Gastrocnemius medialis (tissue), 4 donors: ENCODE results near the gene TMEFF1. TPM values are rescaled to one million over a fixed set of nuclear protein-coding genes. Genes with fewer than 3 reads are reported as not detected.
"Not testable (repeated sequence)": the region's sequence is repeated elsewhere in the genome, so short reads cannot be mapped to it uniquely, and the experiment has no call there.

Experiments
- ATAC-seq, 2 donors: fragments of 150-250 bp; one replicate each; pipeline ENCODE4 v1.9.1; 2016
- DNase-seq, 2 donors: peaks; one replicate each; pipeline ENCODE4 v3.0.0-alpha.2; 2019
- H3K27ac ChIP-seq, 4 donors: fragments of 200-600 bp; sonication (generic); 1 replicate in 1 of 4; 2 replicates in 3 of 4; pipeline ENCODE4 v1.5.1; 2016 to 2018; ENCODE audit warnings: mild to moderate bottlenecking in 2 of 4, moderate library complexity in 1 of 4
- H3K27me3 ChIP-seq, 3 donors: fragments of 200-600 bp; sonication (generic) in 2 of 3; 1 replicate in 1 of 3; 2 replicates in 2 of 3; pipeline versions ENCODE4 v1.5.1 to v1.6.0; 2016 to 2019; ENCODE audit warnings: mild to moderate bottlenecking in 1 of 3, moderate library complexity in 1 of 3
- H3K36me3 ChIP-seq, 2 donors: fragments of 200-600 bp; sonication (generic) in 1 of 2; one replicate each; pipeline ENCODE4 v1.5.1; 2017 to 2018
- H3K4me1 ChIP-seq, 2 donors: fragments of 200-600 bp; sonication (generic) in 1 of 2; one replicate each; pipeline ENCODE4 v1.5.1; 2016 to 2017; ENCODE audit warnings: mild to moderate bottlenecking in 2 of 2
- H3K4me3 ChIP-seq, 4 donors: fragments of 200-600 bp; sonication (generic) in 3 of 4; 1 replicate in 1 of 4; 2 replicates in 3 of 4; pipeline ENCODE4 v1.5.1; 2016 to 2019; ENCODE audit warnings: mild to moderate bottlenecking in 2 of 4
- H3K9me3 ChIP-seq, 3 donors: fragments of 200-600 bp; sonication (generic) in 2 of 3; 1 replicate in 1 of 3; 2 replicates in 2 of 3; pipeline ENCODE4 v1.5.1; 2016 to 2019
- CTCF ChIP-seq, 5 experiments: fragments of 450-650 bp in 3 of 5; fragments of 200-600 bp in 2 of 5; sonication (generic) in 2 of 5; IDR thresholded peaks in 4 of 5; conservative IDR thresholded peaks in 1 of 5; 1 replicate in 4 of 5; 2 replicates in 1 of 5; pipeline ENCODE4 v1.5.1; 2016 to 2019; ENCODE audit warnings: antibody characterized with exemption in 5 of 5, mild to moderate bottlenecking in 3 of 5, moderate library complexity in 3 of 5
- POLR2A ChIP-seq, 2 donors: fragments of 450-650 bp; IDR thresholded peaks; one replicate each; pipeline ENCODE4 v1.6.1; 2017; ENCODE audit warnings: antibody characterized with exemption in 2 of 2, mild to moderate bottlenecking in 2 of 2, moderate library complexity in 2 of 2
- in situ Hi-C, 4 donors: fragments of 200-750 bp; cut with MboI; loops; one replicate each; pipeline versions ENCODE4 v1.15.0 to v1.8.0; 2017; ENCODE audit warnings: low sequenced_read_pairs in 4 of 4
- intact Hi-C: fragments of 100-400 bp; cut with DNase I; formaldehyde crosslinking; loops from one replicate; pipeline ENCODE4 v1.15.1; 2023; ENCODE audit warnings: low total_unique reads
- total RNA-seq, 4 donors: library from RNA; depleted of rRNA; stranded (reverse); fragments of >200 nt; gene quantifications; one replicate each; pipeline versions ENCODE4 v1.1.0 to v1.2.3, GENCODE V29; 2016

TMEFF1 gene
- total RNA-seq, 4 donors from 2014 or later: not detected

- Histone ChIP-seq H3K36me3 (no peaks in the 10 kb centered on the region), H3K4me1 (no peaks in the 10 kb centered on the region), H3K9me3 (no peaks in the 10 kb centered on the region), H3K4me3 (no peak overlapping the region), H3K27ac (no peak overlapping the region), H3K27me3 (no peaks in the 10 kb centered on the region)
- intact Hi-C loops (loop anchor here (1.0 kb wide), 1 partner anchor 91 kb away; no protein-coding TSS in a partner anchor), in situ Hi-C loops (loop anchor here in 2 of 4 donors (5.0 to 10.0 kb wide), 2 partner anchors 89 to 92 kb away; no protein-coding TSS in a partner anchor)
- no peak for TF ChIP-seq POLR2A (IDR thresholded peaks at IDR 0.05)
- peak; percentile 65 to 84 (median 70) for TF ChIP-seq CTCF (IDR thresholded peaks at IDR 0.05 in 4 of 5, conservative IDR thresholded peaks at IDR 0.05 in 1 of 5)
- peak; percentile 19 to 54 for DNase-seq
- ATAC-seq: peak in 1 of 2 donors; percentile 49
Measured at GRCh38 chr9:100505564-100506159, 32.7 kb downstream of the TMEFF1 start.

GRCh38 chr9:100507350-100507749 lies 34.4 kb downstream of the TMEFF1 start:
- H3K4me3 ChIP-seq, H3K4me1 ChIP-seq, H3K27me3 ChIP-seq, intact Hi-C loops, H3K9me3 ChIP-seq, ATAC-seq, DNase-seq, H3K27ac ChIP-seq, H3K36me3 ChIP-seq: not testable (repeated sequence)
- in situ Hi-C loops: loop anchor here in 2 of 4 donors (5.0 to 10.0 kb wide), 2 partner anchors 87 to 90 kb away; no protein-coding TSS in a partner anchor

- no peak for DNase-seq
- in situ Hi-C loops: loop anchor here in 1 of 4 donors (10.0 kb wide), 1 partner anchor 84 kb away; no protein-coding TSS in a partner anchor
- TF ChIP-seq CTCF (IDR thresholded peaks at IDR 0.05 in 4 of 5, conservative IDR thresholded peaks at IDR 0.05 in 1 of 5) (no peak), POLR2A (IDR thresholded peaks at IDR 0.05) (no peak)
Measured at GRCh38 chr9:100511205-100511604, 38.3 kb downstream of the TMEFF1 start.

DNA sequence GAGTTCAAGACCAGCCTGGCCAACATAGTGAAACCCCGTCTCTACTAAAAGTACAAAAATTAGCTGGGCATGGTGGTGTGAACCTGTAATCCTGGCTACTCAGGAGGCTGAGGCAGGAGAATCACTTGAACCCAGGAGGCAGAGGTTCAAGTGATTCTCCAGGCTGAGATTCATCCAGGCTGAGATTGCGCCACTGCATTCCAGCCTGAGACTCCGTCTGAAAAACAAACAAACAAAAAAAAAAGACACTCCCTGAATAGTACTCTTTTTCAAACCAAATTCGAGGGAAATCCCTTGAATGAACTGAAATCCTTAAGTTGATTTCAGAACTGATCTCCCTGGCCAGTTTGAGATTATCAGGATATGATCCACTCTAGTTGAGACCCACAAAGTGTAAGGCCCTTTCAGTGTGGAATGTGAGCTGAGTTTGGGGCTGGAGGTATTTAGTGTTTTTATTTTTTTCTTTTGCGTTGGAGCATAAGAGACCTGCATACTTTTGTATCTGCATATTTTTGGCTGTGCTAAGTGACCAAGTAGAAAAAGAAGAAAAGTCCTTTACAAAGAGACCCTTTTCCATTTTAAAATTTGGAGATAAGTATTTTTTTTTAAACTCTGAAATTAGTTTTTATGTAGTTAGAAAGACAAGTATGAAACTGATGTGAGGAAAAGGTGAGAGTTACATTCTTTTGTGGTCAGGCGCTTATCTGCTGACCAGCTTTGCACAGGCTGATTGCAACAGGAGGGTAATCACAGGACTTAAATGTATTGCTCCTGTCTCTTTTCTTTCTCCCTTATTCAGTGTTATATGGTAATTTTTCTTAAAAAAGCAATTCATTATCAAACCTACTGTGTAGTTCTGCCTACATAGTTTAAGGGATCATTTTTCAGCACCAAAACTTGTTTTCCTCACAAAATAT lies 42.9 kb downstream of the TMEFF1 start:
- Histone ChIP-seq H3K27ac (no peak overlapping the region), H3K4me1 (no peaks in the 10 kb centered on the region), H3K36me3 (no peaks in the 10 kb centered on the region), H3K4me3 (no peak overlapping the region), H3K27me3 (no peaks in the 10 kb centered on the region), H3K9me3 (no peaks in the 10 kb centered on the region)
- in situ Hi-C loops (loop anchor here in 1 of 4 donors (10.0 kb wide), 1 partner anchor 79 kb away; no protein-coding TSS in a partner anchor), intact Hi-C loops (no loop called here)
- ATAC-seq (no peak), DNase-seq (no peak)
- TF ChIP-seq POLR2A (IDR thresholded peaks at IDR 0.05) (no peak), CTCF (IDR thresholded peaks at IDR 0.05 in 4 of 5, conservative IDR thresholded peaks at IDR 0.05 in 1 of 5) (no peak)

More at GRCh38 chr9:100511205-100511604, 38.3 kb downstream of the TMEFF1 start:
- Histone ChIP-seq H3K27me3 (no peaks in the 10 kb centered on the region), H3K36me3 (no peaks in the 10 kb centered on the region), H3K4me3 (no peak overlapping the region), H3K9me3 (no peaks in the 10 kb centered on the region), H3K27ac (no peak overlapping the region), H3K4me1 (no peaks in the 10 kb centered on the region)
- intact Hi-C loops: no loop called here
- no peak for ATAC-seq

DNA sequence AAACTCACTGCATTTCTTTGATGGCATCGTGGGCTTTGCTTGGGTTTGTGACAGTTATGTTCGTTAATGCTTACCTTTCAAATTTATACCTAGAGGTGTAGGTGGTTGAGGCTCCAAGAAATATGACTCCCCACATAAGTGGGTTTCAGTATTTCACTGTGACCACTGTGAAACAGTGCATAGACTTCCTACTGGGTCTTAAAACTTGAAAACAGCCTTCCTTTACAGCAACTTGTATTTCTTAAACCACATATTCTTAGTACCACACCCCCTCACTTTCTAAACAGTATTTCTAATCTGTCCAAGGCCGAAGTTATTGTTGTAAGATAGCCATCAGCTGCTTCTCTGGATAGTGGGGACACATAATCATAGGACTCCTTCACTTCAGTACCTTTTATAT lies 48.3 kb downstream of the TMEFF1 start:
- intact Hi-C loops: no loop called here
- no peak overlapping the region for H3K27ac ChIP-seq
- in situ Hi-C loops: no loop called here
- TF ChIP-seq POLR2A (IDR thresholded peaks at IDR 0.05) (no peak), CTCF (IDR thresholded peaks at IDR 0.05 in 4 of 5, conservative IDR thresholded peaks at IDR 0.05 in 1 of 5) (no peak)
- H3K27me3 ChIP-seq: no peaks in the 10 kb centered on the region
- H3K4me3 ChIP-seq: no peak overlapping the region
- no peak for DNase-seq
- no peaks in the 10 kb centered on the region for H3K4me1 ChIP-seq
- no peak for ATAC-seq
- no peaks in the 10 kb centered on the region for H3K9me3 ChIP-seq
- H3K36me3 ChIP-seq: no peaks in the 10 kb centered on the region
